ENCODE results near the gene RNGTT. TPM values are rescaled to one million over a fixed set of nuclear protein-coding genes. Genes with fewer than 3 reads are reported as not detected.

RNGTT gene
- total RNA-seq, 1 donor: 28.8 TPM

DNA sequence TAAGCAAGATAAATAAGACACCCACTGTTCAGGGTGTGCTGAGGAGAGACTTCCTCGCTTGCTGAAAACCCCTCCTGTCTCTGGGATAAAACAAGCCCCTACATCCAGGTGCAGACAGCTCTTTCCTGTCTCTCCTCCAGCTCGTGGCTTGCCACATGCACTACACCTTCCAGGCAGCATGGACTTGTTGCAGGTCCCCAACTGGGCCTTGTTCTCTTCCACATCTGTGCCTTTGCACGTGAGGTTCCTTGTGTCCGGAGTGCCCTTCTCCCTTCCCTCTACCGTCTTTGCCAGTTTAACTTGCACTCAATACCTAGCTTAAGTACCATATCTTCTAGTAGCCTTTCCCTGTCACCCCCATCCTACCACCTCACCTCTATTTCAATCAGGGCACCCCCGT lies 397.6 kb downstream of the RNGTT start:
- Histone ChIP-seq H3K27me3 (ENCODE audit: insufficient read depth, low read length) (no peaks in the 10 kb centered on the region), H3K9me3 (ENCODE audit: low read depth, low read length) (no peaks in the 10 kb centered on the region), H3K4me1 (ENCODE audit: insufficient read depth, low read length) (no peaks in the 10 kb centered on the region), H3K4me3 (ENCODE audit: low read length) (no peak overlapping the region)

DNA sequence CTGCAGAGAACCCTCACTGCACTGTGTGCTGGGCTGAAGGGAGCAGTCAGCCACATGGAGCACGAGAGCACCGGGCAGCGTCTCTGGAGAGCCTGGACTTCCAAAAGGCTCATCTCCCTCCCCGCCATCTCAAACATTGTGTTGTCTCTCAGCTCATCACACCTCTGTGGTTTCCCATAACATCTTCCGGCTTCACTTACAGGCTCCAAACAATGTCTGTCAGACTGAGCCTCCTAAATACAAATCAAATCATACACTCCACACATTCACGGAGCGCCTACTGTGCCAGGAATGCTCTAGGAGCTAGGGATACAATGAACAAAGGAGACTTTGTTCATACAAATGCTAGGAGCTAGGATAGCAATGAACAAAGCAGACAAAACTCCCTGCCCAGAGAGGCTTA lies 398.0 kb downstream of the RNGTT start:
- Histone ChIP-seq H3K4me1 (ENCODE audit: insufficient read depth, low read length) (no peaks in the 10 kb centered on the region), H3K4me3 (ENCODE audit: low read length) (no peak overlapping the region), H3K27me3 (ENCODE audit: insufficient read depth, low read length) (no peaks in the 10 kb centered on the region), H3K9me3 (ENCODE audit: low read depth, low read length) (no peaks in the 10 kb centered on the region)

DNA sequence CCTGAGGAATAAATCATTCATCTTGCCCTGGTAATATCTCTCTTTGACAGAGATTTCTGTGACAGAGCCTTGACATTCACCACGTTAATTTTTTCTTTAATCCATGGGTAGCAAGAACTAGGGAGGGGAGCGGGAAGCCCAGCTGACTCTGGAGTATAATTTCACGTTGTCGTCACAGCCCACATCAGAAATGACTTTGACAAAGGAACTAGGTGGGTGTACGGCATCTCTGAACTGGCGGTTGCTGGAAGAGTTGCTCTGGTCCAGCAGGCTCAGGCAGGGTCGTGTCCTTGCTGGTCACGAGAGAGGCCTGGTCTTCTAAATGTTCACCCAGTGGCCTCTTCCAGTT lies 400.2 kb downstream of the RNGTT start:
- Histone ChIP-seq H3K9me3 (ENCODE audit: low read depth, low read length) (no peaks in the 10 kb centered on the region), H3K4me1 (ENCODE audit: insufficient read depth, low read length) (no peaks in the 10 kb centered on the region), H3K27me3 (ENCODE audit: insufficient read depth, low read length) (no peaks in the 10 kb centered on the region), H3K4me3 (ENCODE audit: low read length) (no peak overlapping the region)

DNA sequence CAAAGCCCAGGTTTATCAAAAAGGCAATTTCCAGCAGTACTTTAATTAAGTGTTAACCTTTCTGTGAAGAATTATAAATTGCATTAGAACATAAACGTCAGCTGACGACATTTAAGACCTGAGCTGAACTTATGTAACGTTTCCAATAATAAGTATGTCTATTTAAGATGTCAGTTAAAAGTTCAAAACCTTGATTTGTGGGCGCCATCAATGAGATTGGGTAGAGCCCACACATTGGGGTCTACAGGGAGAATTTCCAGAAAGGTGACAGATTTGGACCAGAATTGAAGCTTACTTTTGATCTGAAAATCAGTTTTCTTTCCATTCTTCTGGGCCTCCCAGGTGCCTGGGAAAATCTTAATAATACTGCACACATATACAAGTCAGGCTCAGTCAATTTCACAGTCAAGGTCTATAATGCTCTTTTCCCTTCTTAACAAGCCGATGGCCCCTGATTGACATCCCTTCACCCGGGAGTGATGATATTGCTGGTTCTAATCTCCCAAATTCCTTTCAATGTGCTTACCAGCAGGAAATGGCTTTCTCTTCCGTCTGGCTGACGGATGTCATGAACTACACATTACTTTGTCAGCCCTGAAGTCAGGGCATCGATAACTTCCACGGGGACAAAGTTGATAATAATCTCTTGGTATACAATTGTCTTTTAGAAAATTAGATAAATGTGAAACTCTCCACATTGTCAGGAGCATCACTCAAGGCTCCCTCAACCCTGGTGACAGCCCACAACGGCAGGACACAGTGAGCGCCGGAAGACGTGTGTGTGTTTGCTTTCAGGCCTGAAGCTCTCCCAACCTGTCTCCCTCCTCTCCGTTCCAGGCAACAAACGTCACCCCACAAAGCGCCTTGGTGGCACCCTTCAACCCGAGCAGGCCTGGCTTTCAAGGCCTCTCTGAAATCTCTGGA lies 400.8 kb downstream of the RNGTT start:
- Histone ChIP-seq H3K4me3 (ENCODE audit: low read length) (no peak overlapping the region), H3K4me1 (ENCODE audit: insufficient read depth, low read length) (no peaks in the 10 kb centered on the region), H3K27me3 (ENCODE audit: insufficient read depth, low read length) (no peaks in the 10 kb centered on the region), H3K9me3 (ENCODE audit: low read depth, low read length) (no peaks in the 10 kb centered on the region)

DNA sequence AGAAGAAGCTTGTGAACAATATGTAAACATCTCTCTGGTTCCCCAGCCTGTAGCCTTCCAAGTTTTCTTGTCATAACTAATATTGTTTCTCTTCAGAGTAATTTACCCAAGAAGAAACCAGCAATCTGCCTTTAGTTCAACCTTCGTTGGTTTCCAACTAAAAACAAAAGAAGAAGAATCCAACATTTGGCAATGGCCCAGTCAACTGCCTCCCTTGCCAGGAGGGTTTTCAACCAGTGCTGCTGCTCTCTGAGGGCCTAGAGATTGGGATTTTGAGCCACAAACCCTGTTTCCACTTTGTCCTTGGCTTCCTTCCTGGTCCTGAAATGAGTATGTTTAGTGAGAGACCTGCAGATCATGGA lies 401.5 kb downstream of the RNGTT start:
- Histone ChIP-seq H3K27me3 (ENCODE audit: insufficient read depth, low read length) (no peaks in the 10 kb centered on the region), H3K4me1 (ENCODE audit: insufficient read depth, low read length) (no peaks in the 10 kb centered on the region), H3K4me3 (ENCODE audit: low read length) (no peak overlapping the region), H3K9me3 (ENCODE audit: low read depth, low read length) (no peaks in the 10 kb centered on the region)

DNA sequence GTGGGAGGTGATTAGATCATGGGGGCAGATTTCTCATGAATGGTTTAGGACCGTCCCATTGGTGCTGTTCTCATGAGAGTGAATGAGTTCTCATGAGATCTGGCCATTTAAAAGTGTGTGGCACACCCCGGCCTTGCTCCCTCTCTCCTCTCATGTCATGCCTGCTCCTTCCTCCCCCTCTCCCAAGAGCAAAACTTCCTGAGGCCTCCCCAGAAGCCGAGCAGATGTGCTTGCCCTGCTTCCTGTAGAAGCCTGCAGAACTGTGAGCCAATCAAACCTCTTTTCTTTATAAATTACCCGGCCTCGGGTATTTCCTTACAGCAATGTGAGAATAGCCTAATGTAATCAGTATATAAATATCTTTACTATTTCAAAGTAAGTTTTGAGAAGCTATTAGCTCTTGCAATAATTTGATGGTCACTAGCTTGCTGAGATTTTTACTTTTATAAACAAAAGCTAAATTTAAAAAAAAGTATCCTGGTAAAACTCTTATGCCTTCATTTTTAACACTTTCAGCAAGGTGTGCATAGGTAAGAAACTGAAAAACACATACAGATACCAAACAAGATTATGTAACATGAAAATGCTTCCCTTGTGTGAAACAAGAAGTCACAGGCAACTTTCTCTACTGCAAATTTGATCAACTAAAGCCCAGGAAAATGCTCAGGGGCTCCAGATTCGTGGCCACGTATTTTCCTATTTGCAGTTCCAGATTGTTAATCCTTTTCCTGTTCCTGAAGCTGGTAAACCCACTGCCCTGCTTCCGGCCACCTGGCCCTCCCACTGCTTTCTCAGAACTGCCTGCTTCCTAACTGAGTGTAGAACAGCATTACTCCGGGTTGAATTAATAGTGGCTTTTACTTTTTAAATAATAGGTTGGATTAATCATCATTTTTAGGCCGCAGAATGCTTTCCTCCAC lies 402.1 kb downstream of the RNGTT start:
- H3K27me3 ChIP-seq (ENCODE audit: insufficient read depth, low read length): no peaks in the 10 kb centered on the region
- H3K4me1 ChIP-seq (ENCODE audit: insufficient read depth, low read length): no peaks in the 10 kb centered on the region
- no peak overlapping the region for H3K4me3 ChIP-seq (ENCODE audit: low read length)
- no peaks in the 10 kb centered on the region for H3K9me3 ChIP-seq (ENCODE audit: low read depth, low read length)

Other genes starting within 250 kb of the RNGTT start
- 881 TPM for gene PNRC1, start 117.1 kb upstream of the RNGTT start, total RNA-seq
- gene SRSF12, start 154.5 kb upstream of the RNGTT start, total RNA-seq: not detected
- gene PM20D2, start 182.4 kb upstream of the RNGTT start, total RNA-seq: 6.1 TPM